GM21737 (cell line): ENCODE measurements around the gene LIN9.
"Not testable (repeated sequence)": the region's sequence is repeated elsewhere in the genome, so short reads cannot be mapped to it uniquely, and the experiment has no call there.

ENCODE experiments used
- ATAC-seq: cut with Tn5 transposase; IDR thresholded peaks from one replicate; pipeline ENCODE4 v1.9.1; 2021; ENCODE audit warnings: mild to moderate bottlenecking, moderate library complexity; ENCODE audit not compliant: unreplicated experiment

The LIN9 gene

GRCh38 chr1:226308723-226309397, at the start of gene LIN9:
Gene LIN9, minus strand, starts transcription at chr1:226309164. Its CDS starts 25 bp downstream, at chr1:226309139.
- ATAC-seq: peak; percentile 76

GRCh38 chr1:226357416-226357815, 48.5 kb upstream of the LIN9 start:
- ATAC-seq: no peak

GRCh38 chr1:226355669-226356551, 46.9 kb upstream of the LIN9 start:
- ATAC-seq: peak; percentile 46

- ATAC-seq: no peak
Measured at GRCh38 chr1:226355016-226355415, 46.1 kb upstream of the LIN9 start.

- ATAC-seq: no peak
Measured at GRCh38 chr1:226353698-226354525, 44.9 kb upstream of the LIN9 start.

GRCh38 chr1:226351709-226352108, 42.7 kb upstream of the LIN9 start:
- ATAC-seq: no peak

- no peak for ATAC-seq
Measured at GRCh38 chr1:226350519-226350865, 41.5 kb upstream of the LIN9 start.

GRCh38 chr1:226349801-226350518, 41.0 kb upstream of the LIN9 start:
- no peak for ATAC-seq

- ATAC-seq: no peak
Measured at GRCh38 chr1:226349081-226349480, 40.1 kb upstream of the LIN9 start.

- ATAC-seq: no peak
Measured at GRCh38 chr1:226344441-226345259, 35.7 kb upstream of the LIN9 start.

GRCh38 chr1:226342656-226343055, 33.7 kb upstream of the LIN9 start:
- no peak for ATAC-seq

- ATAC-seq: not testable (repeated sequence)
Measured at GRCh38 chr1:226340111-226340510, 31.1 kb upstream of the LIN9 start.

- no peak for ATAC-seq
Measured at GRCh38 chr1:226337276-226337875, 28.4 kb upstream of the LIN9 start.

- ATAC-seq: no peak
Measured at GRCh38 chr1:226335661-226336060, 26.7 kb upstream of the LIN9 start.

GRCh38 chr1:226332947-226333346, 24.0 kb upstream of the LIN9 start:
- ATAC-seq: no peak

- no peak for ATAC-seq
Measured at GRCh38 chr1:226329237-226329636, 20.3 kb upstream of the LIN9 start.

- ATAC-seq: no peak
Measured at GRCh38 chr1:226327761-226328162, 18.8 kb upstream of the LIN9 start.

GRCh38 chr1:226325178-226325577, 16.2 kb upstream of the LIN9 start:
- ATAC-seq: no peak

GRCh38 chr1:226324479-226324878, 15.5 kb upstream of the LIN9 start:
- no peak for ATAC-seq
